Upper lobe of left lung (tissue), 6 donors: ENCODE data around the gene UBXN2A. TPM values are rescaled to one million over a fixed set of nuclear protein-coding genes. Genes with fewer than 3 reads are reported as not detected.
A peak's percentile ranks its signal among the peaks of the same experiment; 100 is the strongest.

ENCODE experiments used
- ATAC-seq, 2 donors: fragments of 200-7000 bp; cut with Tn5 transposase; one replicate each; pipeline ENCODE4 v1.9.1; 2022; ENCODE audit warnings: mild to moderate bottlenecking in 2 of 2, moderate library complexity in 2 of 2; ENCODE audit not compliant: low FRiP score in 2 of 2
- DNase-seq, 2 donors: peaks; one replicate each; pipeline ENCODE4 v3.0.0-alpha.2; 2019 to 2020
- H3K27ac ChIP-seq, 4 donors: fragments of 200-600 bp; sonication (generic); one replicate each; pipeline ENCODE4 v1.5.1; 2016 to 2019
- H3K27me3 ChIP-seq, 4 donors: fragments of 200-600 bp; sonication (generic); one replicate each; pipeline ENCODE4 v1.5.1; 2017 to 2019
- H3K36me3 ChIP-seq, 4 donors: fragments of 200-600 bp; sonication (generic); one replicate each; pipeline ENCODE4 v1.5.1; 2016 to 2019
- H3K4me1 ChIP-seq, 4 donors: fragments of 200-600 bp; sonication (generic); one replicate each; pipeline ENCODE4 v1.5.1; 2018 to 2019
- H3K4me3 ChIP-seq, 4 donors: fragments of 200-600 bp; sonication (generic); one replicate each; pipeline ENCODE4 v1.5.1; 2017 to 2019; ENCODE audit warnings: mild to moderate bottlenecking in 2 of 4, moderate library complexity in 1 of 4
- H3K9me3 ChIP-seq, 4 donors: fragments of 200-600 bp; sonication (generic); one replicate each; pipeline ENCODE4 v1.5.1; 2018 to 2019
- EP300 ChIP-seq, 4 donors: sonication (generic); formaldehyde crosslinking; IDR thresholded peaks; one replicate each; pipeline ENCODE4 v1.5.1; 2017; ENCODE audit warnings: antibody characterized with exemption in 4 of 4, control low read depth in 2 of 4
- POLR2A ChIP-seq, 4 donors: fragments of 450-650 bp; IDR thresholded peaks; one replicate each; pipeline ENCODE4 v1.5.1; 2016 to 2017; ENCODE audit warnings: antibody characterized with exemption in 4 of 4, mild to moderate bottlenecking in 2 of 4
- POLR2AphosphoS5 ChIP-seq, 2 donors: sonication (generic); formaldehyde crosslinking; IDR thresholded peaks; one replicate each; pipeline ENCODE4 v1.5.1; 2017; ENCODE audit warnings: antibody characterized with exemption in 2 of 2
- WGBS, 2 donors: methylation state at CpG; one replicate each; pipeline ENCODE4 v1.1.5; 2017 to 2018; 5-methylcytosine and 5-hydroxymethylcytosine counted together
- total RNA-seq, 6 donors: library from RNA; depleted of rRNA in 4 of 6; stranded (reverse); fragments of >200 nt in 4 of 6; gene quantifications; one replicate each; pipeline versions ENCODE4 v1.1.0 to v1.2.1, GENCODE V29; 2016 to 2021
- TF ChIP-seq, protein P1 (sequence below), 6 experiments: fragments of 450-650 bp in 4 of 6; fragments of 200-600 bp in 2 of 6; sonication (generic) in 2 of 6; IDR thresholded peaks; one replicate each; pipeline ENCODE4 v1.5.1; 2016 to 2019; ENCODE audit warnings: antibody characterized with exemption in 6 of 6
- donor health status: DM: no; HTN: no; CAD: no; lungs with moderate emphysema.
- donor health status: DM: no; HTN: yes; CAD: no; lungs with severe emphysema.

The UBXN2A gene
- total RNA-seq, 6 donors from 2014 or later, result 6.3 to 16.8 (median 10.5) TPM

GRCh38 chr2:23925702-23926289 lies 14.5 kb upstream of the UBXN2A start:
- peak overlapping the region; percentile 68 to 88 (median 76) for H3K4me3 ChIP-seq
- peaks cover 22 to 35% (median 27%) of the 10 kb centered on the region in 4 donors for H3K4me1 ChIP-seq
- no peaks in the 10 kb centered on the region for H3K9me3 ChIP-seq
- 0 to 2% methylated on average over 13 of the region's 13 CpGs for WGBS, 2 donors
- no peaks in the 10 kb centered on the region for H3K27me3 ChIP-seq
- ATAC-seq, result peak; percentile 77 to 80
- DNase-seq, result peak in 1 of 2 donors; percentile 76
- TF ChIP-seq EP300 (IDR thresholded peaks at IDR 0.05) (no peak), POLR2AphosphoS5 (IDR thresholded peaks at IDR 0.05) (peak; percentile 42 to 73), POLR2A (IDR thresholded peaks at IDR 0.05) (peak in 3 of 4 donors; percentile 42 to 70 (median 58))
- TF ChIP-seq, protein P1, sequence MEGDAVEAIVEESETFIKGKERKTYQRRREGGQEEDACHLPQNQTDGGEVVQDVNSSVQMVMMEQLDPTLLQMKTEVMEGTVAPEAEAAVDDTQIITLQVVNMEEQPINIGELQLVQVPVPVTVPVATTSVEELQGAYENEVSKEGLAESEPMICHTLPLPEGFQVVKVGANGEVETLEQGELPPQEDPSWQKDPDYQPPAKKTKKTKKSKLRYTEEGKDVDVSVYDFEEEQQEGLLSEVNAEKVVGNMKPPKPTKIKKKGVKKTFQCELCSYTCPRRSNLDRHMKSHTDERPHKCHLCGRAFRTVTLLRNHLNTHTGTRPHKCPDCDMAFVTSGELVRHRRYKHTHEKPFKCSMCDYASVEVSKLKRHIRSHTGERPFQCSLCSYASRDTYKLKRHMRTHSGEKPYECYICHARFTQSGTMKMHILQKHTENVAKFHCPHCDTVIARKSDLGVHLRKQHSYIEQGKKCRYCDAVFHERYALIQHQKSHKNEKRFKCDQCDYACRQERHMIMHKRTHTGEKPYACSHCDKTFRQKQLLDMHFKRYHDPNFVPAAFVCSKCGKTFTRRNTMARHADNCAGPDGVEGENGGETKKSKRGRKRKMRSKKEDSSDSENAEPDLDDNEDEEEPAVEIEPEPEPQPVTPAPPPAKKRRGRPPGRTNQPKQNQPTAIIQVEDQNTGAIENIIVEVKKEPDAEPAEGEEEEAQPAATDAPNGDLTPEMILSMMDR (IDR thresholded peaks at IDR 0.05), result no peak
- no peaks in the 10 kb centered on the region for H3K36me3 ChIP-seq
- peak overlapping the region; percentile 97 to 99 (median 98) for H3K27ac ChIP-seq

DNA sequence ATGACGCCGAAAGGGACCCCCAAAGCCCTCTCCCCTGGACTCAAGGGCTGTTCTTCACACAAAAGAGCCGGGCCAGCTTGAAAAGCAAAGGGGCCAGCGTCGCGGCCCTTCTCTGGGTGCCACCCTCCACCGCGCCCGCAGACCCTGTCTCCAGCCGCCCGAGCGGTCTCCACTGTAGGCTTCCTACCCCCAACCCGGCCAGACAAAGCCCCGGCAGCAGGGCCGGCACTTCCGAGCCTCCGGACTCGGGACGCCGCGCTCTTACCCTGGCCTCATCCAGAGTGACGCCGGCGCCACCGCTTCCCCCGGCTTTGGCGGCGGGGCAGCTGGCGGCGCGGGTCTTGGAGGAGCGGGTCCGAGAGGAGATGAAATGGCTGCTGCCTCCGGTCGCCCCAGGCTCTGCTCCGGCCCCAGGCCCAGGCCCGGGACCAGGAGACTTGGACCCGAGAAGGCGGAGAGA lies 13.9 kb upstream of the UBXN2A start:
- peak; percentile 51 to 58 for ATAC-seq
- TF ChIP-seq POLR2A (IDR thresholded peaks at IDR 0.05) (no peak), EP300 (IDR thresholded peaks at IDR 0.05) (no peak), POLR2AphosphoS5 (IDR thresholded peaks at IDR 0.05) (no peak)
- TF ChIP-seq, protein P1 (IDR thresholded peaks at IDR 0.05), result no peak
- Histone ChIP-seq H3K27me3 (no peaks in the 10 kb centered on the region), H3K9me3 (no peaks in the 10 kb centered on the region), H3K36me3 (no peaks in the 10 kb centered on the region), H3K27ac (peak overlapping the region; percentile 97 to 99 (median 98)), H3K4me1 (peaks cover 22 to 35% (median 27%) of the 10 kb centered on the region in 4 donors), H3K4me3 (peak overlapping the region; percentile 68 to 88 (median 76))
- DNase-seq, result peak; percentile 39 to 91
- WGBS, 2 donors, result 0 to 1% methylated on average over 15 to 29 of the region's 39 CpGs

GRCh38 chr2:23926750-23927571 lies 13.3 kb upstream of the UBXN2A start, which contains the start of gene ATAD2B:
ATAD2B (minus strand) TSS chr2:23927123; CDS start chr2:23926770, 353 bp downstream.
- ATAC-seq, result peak; percentile 97 to 98
- Histone ChIP-seq H3K4me1 (peaks cover 22 to 35% (median 27%) of the 10 kb centered on the region in 4 donors), H3K27ac (peak within 1 kb of the TSS; percentile 97 to 99 (median 98)), H3K36me3 (no peaks in the 10 kb centered on the region), H3K27me3 (no peaks in the 10 kb centered on the region), H3K4me3 (peak within 1 kb of the TSS; percentile 68 to 88 (median 76)), H3K9me3 (no peaks in the 10 kb centered on the region)
- TF ChIP-seq POLR2AphosphoS5 (IDR thresholded peaks at IDR 0.05), result peak; percentile 84 to 90
- TF ChIP-seq EP300 (IDR thresholded peaks at IDR 0.05), result no peak
- peak in 3 of 4 donors; percentile 51 to 91 (median 87) for TF ChIP-seq POLR2A (IDR thresholded peaks at IDR 0.05)
- TF ChIP-seq, protein P1 (IDR thresholded peaks at IDR 0.05), result peak; percentile 81 to 98 (median 96)
- peak; percentile 92 to 99 for DNase-seq
- WGBS, 2 donors, result 1% methylated on average over 19 to 30 of the region's 88 CpGs

- no peak overlapping the region for H3K27ac ChIP-seq
- ATAC-seq (no peak), DNase-seq (no peak)
- H3K27me3 ChIP-seq, result no peaks in the 10 kb centered on the region
- TF ChIP-seq POLR2A (IDR thresholded peaks at IDR 0.05) (no peak), POLR2AphosphoS5 (IDR thresholded peaks at IDR 0.05) (no peak), EP300 (IDR thresholded peaks at IDR 0.05) (no peak)
- TF ChIP-seq, protein P1 (IDR thresholded peaks at IDR 0.05), result no peak
- peaks cover 0 to 7% (median 0%) of the 10 kb centered on the region in 4 donors for H3K4me1 ChIP-seq
- no peaks in the 10 kb centered on the region for H3K9me3 ChIP-seq
- WGBS, 2 donors, result 40 to 48% methylated on average over 1 of the region's 1 CpG
- H3K4me3 ChIP-seq, result no peak overlapping the region
- peaks cover 0 to 4% (median 0%) of the 10 kb centered on the region in 4 donors for H3K36me3 ChIP-seq
Observed at GRCh38 chr2:23934259-23934658, 6.0 kb upstream of the UBXN2A start.
